Aorta (tissue), 5 donors: ENCODE data around the gene CD86. TPM values are rescaled to one million over a fixed set of nuclear protein-coding genes. Genes with fewer than 3 reads are reported as not detected.

Source experiments
- ATAC-seq: fragments of 200-7000 bp; cut with Tn5 transposase; one replicate; pipeline ENCODE4 v1.9.1; 2022; ENCODE audit warnings: moderate library complexity; ENCODE audit not compliant: low FRiP score
- DNase-seq, 2 donors: peaks; one replicate each; pipeline ENCODE4 v3.0.0-alpha.2; 2020
- H3K27ac ChIP-seq, 2 donors: one replicate each; pipeline ENCODE4 v1.5.1; 2013; ENCODE audit warnings: low read length in 2 of 2, mild to moderate bottlenecking in 2 of 2, moderate library complexity in 2 of 2, control low read depth in 1 of 2, inconsistent platforms in 1 of 2, low read depth in 1 of 2
- H3K27me3 ChIP-seq, 2 donors: one replicate each; pipeline ENCODE4 v1.6.1; 2013; ENCODE audit warnings: control low read depth in 1 of 2, low read length in 1 of 2, mild to moderate bottlenecking in 1 of 2, moderate library complexity in 1 of 2; ENCODE audit not compliant: insufficient read depth in 2 of 2, control insufficient read depth in 1 of 2
- H3K36me3 ChIP-seq, 2 donors: one replicate each; pipeline ENCODE4 v1.6.1; 2013; ENCODE audit warnings: control low read depth in 1 of 2, low read length in 1 of 2, mild to moderate bottlenecking in 1 of 2; ENCODE audit not compliant: insufficient read depth in 2 of 2, control insufficient read depth in 1 of 2
- H3K4me1 ChIP-seq, 2 donors: one replicate each; pipeline ENCODE4 v1.6.1; 2013; ENCODE audit warnings: low read length in 2 of 2, control low read depth in 1 of 2, mild to moderate bottlenecking in 1 of 2, moderate library complexity in 1 of 2; ENCODE audit not compliant: insufficient read depth in 2 of 2, control insufficient read depth in 1 of 2
- H3K4me3 ChIP-seq, 2 donors: one replicate each; pipeline ENCODE4 v1.5.1; 2013; ENCODE audit warnings: low read length in 2 of 2, control low read depth in 1 of 2, mild to moderate bottlenecking in 1 of 2
- H3K9me3 ChIP-seq: one replicate; pipeline ENCODE4 v1.6.1; 2013; ENCODE audit warnings: mild to moderate bottlenecking, low read length; ENCODE audit not compliant: control insufficient read depth
- WGBS, 2 donors: extraction: QIAGEN DNeasy Blood & Tissue Kit; methylation state at CpG; one replicate each; pipeline ENCODE4 v1.1.7; 2013; 5-methylcytosine and 5-hydroxymethylcytosine counted together
- intact Hi-C, 2 donors: fragments of 100-400 bp; cut with DNase I; formaldehyde crosslinking; loops; one replicate each; pipeline versions ENCODE4 v1.14.2 to v1.15.0; 2022
- long read RNA-seq, 2 donors: library from polyadenylated mRNA; unstranded; transcript quantifications; one replicate each; pipeline ENCODE4 v2.0.0, GENCODE V29; 2020 to 2021
- polyA plus RNA-seq, 2 donors: library from polyadenylated mRNA; stranded (reverse); fragments of 200-250 nt; gene quantifications; one replicate each; pipeline ENCODE4 v1.2.3, GENCODE V29; 2013
- total RNA-seq, 2 donors: library from RNA; stranded (reverse); fragmentation: NEBNext Ultra II Directional; extraction: Animal tissue kit (Norgen Biotek cat#: 25700); gene quantifications; one replicate each; pipeline ENCODE4 v1.2.1, GENCODE V29; 2021
- donor health status: healthy with polysubstance abuse.
- donor health status: Bipolar disorder and iron deficiency.
- donor health status: DM: no; HTN: no; CAD: no.
- donor health status: DM: no; HTN: no; CAD: no.
- donor health status: DM: yes; HTN: yes; CAD: no.

CD86 gene, protein sequence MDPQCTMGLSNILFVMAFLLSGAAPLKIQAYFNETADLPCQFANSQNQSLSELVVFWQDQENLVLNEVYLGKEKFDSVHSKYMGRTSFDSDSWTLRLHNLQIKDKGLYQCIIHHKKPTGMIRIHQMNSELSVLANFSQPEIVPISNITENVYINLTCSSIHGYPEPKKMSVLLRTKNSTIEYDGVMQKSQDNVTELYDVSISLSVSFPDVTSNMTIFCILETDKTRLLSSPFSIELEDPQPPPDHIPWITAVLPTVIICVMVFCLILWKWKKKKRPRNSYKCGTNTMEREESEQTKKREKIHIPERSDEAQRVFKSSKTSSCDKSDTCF
- total RNA-seq (10 to 100 TPM; 11.9 to 19.7 TPM), polyA plus RNA-seq (1 to 10 TPM; 2.6 to 6.3 TPM)
- long read RNA-seq, donor 1, transcript CD86-202 (7 exons, 2,708 nt) = major isoform, 7 of 11 reads
- long read RNA-seq, donor 1, partial matches to known transcripts = 1 of 11 reads
- long read RNA-seq, donor 1, other reads (novel, unspliced or antisense) = 3 of 11 reads
- long read RNA-seq, donor 2, partial matches to known transcripts = 1 of 7 reads
- long read RNA-seq, donor 2, other reads (novel, unspliced or antisense) = 2 of 7 reads

DNA sequence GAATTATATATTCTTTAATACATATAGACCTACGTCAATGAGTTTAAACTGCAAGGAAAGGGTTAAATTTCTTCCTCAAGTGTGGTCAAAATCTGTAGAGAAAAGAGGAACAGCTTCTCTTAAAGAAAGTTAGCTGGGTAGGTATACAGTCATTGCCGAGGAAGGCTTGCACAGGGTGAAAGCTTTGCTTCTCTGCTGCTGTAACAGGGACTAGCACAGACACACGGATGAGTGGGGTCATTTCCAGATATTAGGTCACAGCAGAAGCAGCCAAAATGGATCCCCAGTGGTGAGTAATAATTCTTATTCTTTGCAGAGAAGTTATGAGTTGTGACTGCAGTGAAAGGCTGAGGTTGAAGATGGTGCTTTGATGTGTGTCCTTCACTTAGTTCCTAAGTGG lies at the start of gene CD86:
TSS of gene CD86 (plus strand) at position 148 of the 400 bp plus-strand sequence. CDS start at position 276, 128 bp downstream.
- H3K4me3 ChIP-seq = no peak within 1 kb of the TSS
- no peaks in the 10 kb centered on the region for H3K36me3 ChIP-seq
- no peak within 1 kb of the TSS for H3K27ac ChIP-seq
- no peaks in the 10 kb centered on the region for H3K4me1 ChIP-seq
- intact Hi-C loops = no loop called here
- H3K9me3 ChIP-seq = no peaks in the 10 kb centered on the region
- no peaks in the 10 kb centered on the region for H3K27me3 ChIP-seq
- DNase-seq = no peak
- ATAC-seq = no peak
- 28% methylated on average over 3 of the region's 3 CpGs for WGBS, 2 donors

DNA sequence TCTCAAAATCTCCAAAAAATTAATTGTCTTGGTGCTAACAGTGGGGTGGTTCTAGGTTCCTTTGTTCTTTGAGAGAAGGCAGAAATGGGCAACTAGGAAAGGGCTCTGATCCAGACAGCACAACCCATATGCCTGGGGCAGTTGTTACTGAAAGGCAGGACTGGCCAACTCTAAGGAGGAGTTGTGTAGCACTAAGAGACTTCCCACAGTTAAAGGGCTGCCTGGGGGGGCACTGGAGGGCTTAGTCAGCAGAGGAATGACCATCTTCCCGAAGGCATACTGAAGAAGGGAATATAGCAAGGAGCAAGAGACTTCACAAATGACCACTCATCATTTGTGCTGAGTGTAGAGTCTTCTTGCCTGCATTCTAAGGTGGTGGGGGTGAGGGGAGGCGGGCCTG lies 48.9 kb upstream of the CD86 start:
- no peak overlapping the region for H3K4me3 ChIP-seq
- H3K27ac ChIP-seq = no peak overlapping the region
- intact Hi-C loops = no loop called here
- H3K36me3 ChIP-seq = no peaks in the 10 kb centered on the region
- 79 to 89% methylated on average over 2 of the region's 2 CpGs for WGBS, 2 donors
- DNase-seq = no peak
- no peak for ATAC-seq
- no peaks in the 10 kb centered on the region for H3K27me3 ChIP-seq
- no peaks in the 10 kb centered on the region for H3K9me3 ChIP-seq
- no peaks in the 10 kb centered on the region for H3K4me1 ChIP-seq

DNA sequence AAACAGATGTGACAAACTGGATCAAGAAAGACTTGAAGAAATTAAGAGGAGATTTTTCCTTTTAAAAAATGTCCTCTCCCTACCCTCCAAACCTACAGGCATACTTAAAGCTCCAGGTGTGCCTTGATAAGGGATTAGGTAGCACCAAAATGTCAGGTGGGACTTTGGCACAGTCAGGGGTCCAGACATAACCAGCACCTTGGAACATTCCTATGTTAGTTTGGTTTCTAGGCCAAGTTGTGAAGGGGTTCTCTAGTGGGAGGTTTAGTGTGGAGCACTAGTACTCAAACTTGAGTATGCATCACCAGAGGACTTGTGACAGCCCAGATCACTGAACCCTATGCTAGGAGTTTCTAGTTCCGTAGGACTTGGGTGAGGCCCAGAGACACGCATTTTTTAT lies 47.0 kb upstream of the CD86 start:
- WGBS, 2 donors = 78 to 82% methylated on average over 2 of the region's 2 CpGs
- Histone ChIP-seq H3K27me3 (no peaks in the 10 kb centered on the region), H3K27ac (no peak overlapping the region), H3K4me1 (no peaks in the 10 kb centered on the region), H3K4me3 (no peak overlapping the region), H3K9me3 (no peaks in the 10 kb centered on the region), H3K36me3 (no peaks in the 10 kb centered on the region)
- intact Hi-C loops = no loop called here
- DNase-seq = no peak
- ATAC-seq = no peak

DNA sequence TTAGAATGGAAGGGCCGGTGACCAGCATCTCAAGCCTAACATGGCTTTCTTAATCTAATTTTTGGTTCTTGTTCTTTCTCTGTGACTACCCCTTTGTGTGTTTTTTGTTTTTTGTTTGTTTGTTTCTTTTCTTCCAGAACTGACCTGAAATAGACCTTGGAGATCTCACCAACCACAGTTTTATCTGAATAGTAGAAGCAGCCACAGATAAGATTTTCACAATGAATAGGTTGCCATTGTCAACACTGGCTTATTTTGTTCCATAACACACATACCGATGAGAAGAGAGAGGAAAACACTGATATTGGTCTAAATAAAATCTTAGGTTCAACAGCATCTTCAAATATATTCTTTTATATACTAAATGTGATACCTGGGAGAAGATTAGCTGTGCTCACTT lies 44.7 kb upstream of the CD86 start:
- Histone ChIP-seq H3K4me3 (no peak overlapping the region), H3K27me3 (no peaks in the 10 kb centered on the region), H3K27ac (no peak overlapping the region), H3K9me3 (no peaks in the 10 kb centered on the region), H3K4me1 (no peaks in the 10 kb centered on the region), H3K36me3 (no peaks in the 10 kb centered on the region)
- intact Hi-C loops = no loop called here
- DNase-seq (no peak), ATAC-seq (no peak)
- WGBS, 2 donors = 54 to 57% methylated on average over 2 of the region's 2 CpGs

DNA sequence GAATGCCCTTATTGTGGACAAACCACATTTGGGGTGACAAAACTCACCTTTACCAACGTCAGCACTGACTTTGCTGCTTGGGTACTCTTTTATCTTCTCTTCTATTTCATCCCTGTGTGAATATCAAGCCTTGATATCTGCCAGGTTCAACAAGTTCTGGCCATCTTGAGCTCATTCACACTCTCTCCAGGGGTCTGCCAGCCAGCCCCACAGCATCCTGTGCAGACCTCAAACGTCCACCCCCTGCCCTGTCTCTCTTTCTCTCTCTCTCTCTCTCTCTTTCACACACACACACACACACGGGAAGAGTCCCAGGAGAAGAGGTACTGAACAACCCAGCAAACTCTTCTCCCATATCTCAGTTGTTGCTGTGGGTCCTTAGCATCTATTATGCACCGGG lies 43.8 kb upstream of the CD86 start:
- Histone ChIP-seq H3K9me3 (no peaks in the 10 kb centered on the region), H3K27me3 (no peaks in the 10 kb centered on the region), H3K4me3 (no peak overlapping the region), H3K4me1 (no peaks in the 10 kb centered on the region), H3K27ac (no peak overlapping the region), H3K36me3 (no peaks in the 10 kb centered on the region)
- 30 to 44% methylated on average over 4 of the region's 4 CpGs for WGBS, 2 donors
- DNase-seq (no peak), ATAC-seq (no peak)
- intact Hi-C loops = no loop called here

DNA sequence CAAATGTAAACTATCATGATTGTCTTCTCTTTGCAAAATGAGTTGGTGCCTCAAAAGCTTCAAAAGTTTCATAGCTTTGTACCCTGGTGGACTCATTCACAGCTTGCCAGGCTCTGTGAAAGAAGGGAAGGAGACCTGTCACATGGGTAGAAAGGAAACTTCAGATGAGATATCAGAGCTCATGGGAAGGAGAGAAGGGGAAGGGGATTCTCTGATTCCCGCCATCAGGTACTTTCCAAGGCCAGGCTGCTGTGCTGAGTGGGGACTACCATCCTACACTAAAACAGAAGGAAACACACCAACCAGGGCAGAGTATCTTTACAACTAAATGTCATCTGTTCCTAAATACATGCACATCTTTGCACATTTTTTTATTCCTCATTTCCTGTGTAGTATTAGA lies 42.3 kb upstream of the CD86 start:
- ATAC-seq (no peak), DNase-seq (no peak)
- WGBS, 2 donors = 81 to 82% methylated on average over 1 of the region's 1 CpG
- no peaks in the 10 kb centered on the region for H3K36me3 ChIP-seq
- no peak overlapping the region for H3K27ac ChIP-seq
- no peaks in the 10 kb centered on the region for H3K4me1 ChIP-seq
- intact Hi-C loops = no loop called here
- no peaks in the 10 kb centered on the region for H3K27me3 ChIP-seq
- H3K4me3 ChIP-seq = no peak overlapping the region
- no peaks in the 10 kb centered on the region for H3K9me3 ChIP-seq

DNA sequence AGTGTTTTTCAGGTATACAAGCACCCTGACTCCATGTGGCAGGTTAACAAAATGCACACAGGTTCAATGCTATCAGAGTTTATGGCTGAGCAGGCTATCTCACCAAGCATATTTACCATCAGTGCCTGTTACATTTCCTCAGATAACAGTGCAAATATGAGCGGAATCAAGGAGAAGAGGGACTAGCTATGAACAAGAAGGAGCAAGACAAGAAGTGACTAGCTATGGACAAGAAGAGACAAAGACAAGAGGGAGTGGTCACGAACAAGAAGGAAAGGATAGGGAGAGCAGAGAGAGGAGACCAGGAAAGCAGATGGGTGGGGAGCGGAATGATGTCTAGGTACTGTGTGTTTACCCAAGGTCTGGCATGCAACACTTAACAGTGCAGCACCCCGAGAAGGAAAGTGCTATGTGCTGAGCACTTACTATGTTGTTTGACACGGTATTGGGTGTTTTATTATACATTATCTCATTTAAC lies 41.7 kb upstream of the CD86 start:
- WGBS, 2 donors = 65 to 67% methylated on average over 5 of the region's 5 CpGs
- no peak for ATAC-seq

DNA sequence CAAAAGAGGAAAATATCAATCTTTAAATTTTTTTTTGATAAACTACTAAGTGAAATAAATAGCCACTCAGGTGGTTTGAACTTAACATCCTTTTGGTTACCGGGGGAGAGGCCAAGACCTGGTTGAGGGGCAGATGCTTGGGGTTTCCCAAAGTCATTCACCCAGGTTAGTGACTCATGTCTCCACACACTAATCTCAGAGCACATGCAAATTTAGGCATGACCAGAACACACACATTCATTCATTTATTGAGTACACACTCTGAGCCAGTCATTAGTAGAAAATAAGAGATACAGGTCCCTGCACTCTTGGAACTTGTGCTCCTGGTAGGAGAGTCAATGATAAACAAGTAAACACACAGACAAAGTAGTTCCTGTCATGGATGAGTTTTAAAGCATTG lies 40.4 kb upstream of the CD86 start:
- Histone ChIP-seq H3K4me1 (no peaks in the 10 kb centered on the region), H3K9me3 (no peaks in the 10 kb centered on the region), H3K36me3 (no peaks in the 10 kb centered on the region), H3K27me3 (no peaks in the 10 kb centered on the region), H3K27ac (no peak overlapping the region), H3K4me3 (no peak overlapping the region)
- DNase-seq (no peak), ATAC-seq (no peak)
- 81 to 89% methylated on average over 1 of the region's 1 CpG for WGBS, 2 donors
- intact Hi-C loops = no loop called here

More for the DNA sequence above, 41.7 kb upstream of the CD86 start:
- DNase-seq = no peak
- no peaks in the 10 kb centered on the region for H3K9me3 ChIP-seq
- H3K36me3 ChIP-seq = no peaks in the 10 kb centered on the region
- H3K4me3 ChIP-seq = no peak overlapping the region
- intact Hi-C loops = no loop called here
- H3K4me1 ChIP-seq = no peaks in the 10 kb centered on the region
- H3K27ac ChIP-seq = no peak overlapping the region
- no peaks in the 10 kb centered on the region for H3K27me3 ChIP-seq

DNA sequence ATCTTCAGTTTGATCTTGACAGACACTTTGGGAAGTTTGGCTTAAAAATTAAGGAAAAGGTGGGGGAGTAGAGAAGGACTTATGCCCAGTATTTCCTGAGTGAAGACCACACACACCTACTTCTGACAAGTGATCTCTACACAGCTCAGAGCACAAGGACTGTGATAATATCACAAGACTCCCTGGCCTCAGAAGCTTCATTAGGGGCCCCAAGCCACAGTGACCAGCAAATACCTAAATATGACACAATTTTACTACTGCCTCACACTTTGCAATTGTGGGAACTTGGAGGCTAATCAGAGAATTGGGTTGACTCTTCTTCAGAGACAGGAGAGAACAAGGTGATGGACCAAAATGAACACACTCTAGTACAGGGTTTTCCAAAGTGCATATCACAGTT lies 35.7 kb upstream of the CD86 start:
- Histone ChIP-seq H3K9me3 (peaks cover 1% of the 10 kb centered on the region), H3K4me3 (no peak overlapping the region), H3K27ac (no peak overlapping the region), H3K27me3 (no peaks in the 10 kb centered on the region), H3K4me1 (no peaks in the 10 kb centered on the region), H3K36me3 (no peaks in the 10 kb centered on the region)
- ATAC-seq (no peak), DNase-seq (no peak)
- intact Hi-C loops = no loop called here
